WTC11 (cell line): ENCODE measurements around the gene PARP4. TPM values are rescaled to one million over a fixed set of nuclear protein-coding genes. Genes with fewer than 3 reads are reported as not detected.
"Not testable (repeated sequence)": the region's sequence is repeated elsewhere in the genome, so short reads cannot be mapped to it uniquely, and the experiment has no call there.

Experiments used
- ATAC-seq: fragments of 200-7000 bp; cut with Tn5 transposase; 2 replicates; pipeline ENCODE4 v1.10.0; 2021; ENCODE audit warnings: mild to moderate bottlenecking, moderate library complexity
- CTCF ChIA-PET: fragments of 300-600 bp; sonication (Branson Sonifier 250); formaldehyde crosslinking; loops from one replicate; lab custom pipeline; 2021; ENCODE audit warnings: antibody characterized with exemption; lab: Charles Lee
- POLR2A ChIA-PET: fragments of 350-600 bp; sonication (Branson Sonifier 250); formaldehyde crosslinking; loops from one replicate; lab custom pipeline; 2021; ENCODE audit warnings: antibody characterized with exemption; lab: Charles Lee
- DNase-seq: peaks from one replicate; pipeline ENCODE4 v3.0.0; 2021; ENCODE audit warnings: low spot score
- H3K27ac Mint-ChIP-seq: 2 replicates; pipeline ENCODE4 v1.8.0; 2021; ENCODE audit warnings: mixed read lengths
- H3K27me3 Mint-ChIP-seq: 2 replicates; pipeline ENCODE4 v1.8.0; 2021; ENCODE audit warnings: low read depth, mild to moderate bottlenecking, moderate library complexity, mixed read lengths
- H3K36me3 Mint-ChIP-seq: 2 replicates; pipeline ENCODE4 v1.8.0; 2021; ENCODE audit warnings: mixed read lengths
- H3K4me1 Mint-ChIP-seq: 2 replicates; pipeline ENCODE4 v1.8.0; 2022; ENCODE audit warnings: mixed read lengths
- H3K4me3 Mint-ChIP-seq: 2 replicates; pipeline ENCODE4 v1.8.0; 2021; ENCODE audit warnings: mild to moderate bottlenecking, moderate library complexity, mixed read lengths
- H3K9me3 Mint-ChIP-seq: 2 replicates; pipeline ENCODE4 v1.8.0; 2021; ENCODE audit warnings: mixed read lengths
- JUN ChIP-seq: sonication (generic); formaldehyde crosslinking; IDR thresholded peaks from 2 replicates; pipeline ENCODE4 v1.8.0; 2023; ENCODE audit warnings: mild to moderate bottlenecking, missing genetic modification reagents
- KAT7 ChIP-seq: sonication (generic); formaldehyde crosslinking; IDR thresholded peaks from 2 replicates; pipeline ENCODE4 v1.8.1; 2023; ENCODE audit warnings: missing genetic modification reagents, mild to moderate bottlenecking, borderline replicate concordance
- MXD4 ChIP-seq: fragments of 250-450 bp; sonication (Bioruptor Pico); IDR thresholded peaks from 2 replicates; pipeline ENCODE4 v1.8.0; 2021; ENCODE audit warnings: mild to moderate bottlenecking, moderate library complexity, borderline replicate concordance
- NFYB ChIP-seq: sonication (generic); formaldehyde crosslinking; conservative IDR thresholded peaks from 2 replicates; pipeline ENCODE4 v1.8.0; 2022; ENCODE audit warnings: low read depth, missing genetic modification reagents
- OVOL2 ChIP-seq: fragments of 250-450 bp; sonication (Bioruptor Pico); IDR thresholded peaks from 2 replicates; pipeline ENCODE4 v1.9.0; 2021; ENCODE audit warnings: mild to moderate bottlenecking, borderline replicate concordance
- RELA ChIP-seq: sonication (generic); formaldehyde crosslinking; IDR thresholded peaks from 2 replicates; pipeline ENCODE4 v1.8.1; 2022; ENCODE audit warnings: missing genetic modification reagents, mild to moderate bottlenecking, borderline replicate concordance
- SP1 ChIP-seq: sonication (generic); formaldehyde crosslinking; conservative IDR thresholded peaks from 2 replicates; pipeline ENCODE4 v1.8.1; 2022; ENCODE audit warnings: missing genetic modification reagents
- TCF7 ChIP-seq: sonication (generic); formaldehyde crosslinking; IDR thresholded peaks from 2 replicates; pipeline ENCODE4 v1.8.0; 2022; ENCODE audit warnings: mild to moderate bottlenecking, low read depth, missing genetic modification reagents, moderate library complexity
- ZNF138 ChIP-seq: sonication (generic); formaldehyde crosslinking; conservative IDR thresholded peaks from 2 replicates; pipeline ENCODE4 v1.8.1; 2022; ENCODE audit warnings: mild to moderate bottlenecking, moderate library complexity, missing genetic modification reagents
- total RNA-seq: library from RNA; stranded (reverse); gene quantifications from 3 replicates; pipeline ENCODE4 v1.2.3, GENCODE V29; 2021
- TF ChIP-seq, protein P1 (sequence below): sonication (generic); formaldehyde crosslinking; IDR thresholded peaks from 2 replicates; pipeline ENCODE4 v1.8.1; 2022; ENCODE audit warnings: mild to moderate bottlenecking, moderate library complexity, missing genetic modification reagents
- TF ChIP-seq, protein P2 (sequence below): fragments of 250-450 bp; sonication (Bioruptor Pico); IDR thresholded peaks from 2 replicates; pipeline ENCODE4 v2.1.2; 2022; ENCODE audit warnings: mild to moderate bottlenecking, moderate library complexity
- TF ChIP-seq, protein P3 (sequence below): fragments of 250-450 bp; sonication (Bioruptor Pico); IDR thresholded peaks from 2 replicates; pipeline ENCODE4 v1.9.0; 2021; ENCODE audit warnings: mild to moderate bottlenecking
- TF ChIP-seq, protein P4 (sequence below): sonication (generic); formaldehyde crosslinking; IDR thresholded peaks from 2 replicates; pipeline ENCODE4 v1.8.1; 2023; ENCODE audit warnings: mild to moderate bottlenecking, missing genetic modification reagents
- TF ChIP-seq, protein P5 (sequence below): sonication (generic); formaldehyde crosslinking; IDR thresholded peaks from 2 replicates; pipeline ENCODE4 v1.8.1; 2023; ENCODE audit warnings: mild to moderate bottlenecking, moderate library complexity, missing genetic modification reagents

PARP4 gene
- total RNA-seq, 1 experiment from 2014 or later = 30.7 TPM

DNA sequence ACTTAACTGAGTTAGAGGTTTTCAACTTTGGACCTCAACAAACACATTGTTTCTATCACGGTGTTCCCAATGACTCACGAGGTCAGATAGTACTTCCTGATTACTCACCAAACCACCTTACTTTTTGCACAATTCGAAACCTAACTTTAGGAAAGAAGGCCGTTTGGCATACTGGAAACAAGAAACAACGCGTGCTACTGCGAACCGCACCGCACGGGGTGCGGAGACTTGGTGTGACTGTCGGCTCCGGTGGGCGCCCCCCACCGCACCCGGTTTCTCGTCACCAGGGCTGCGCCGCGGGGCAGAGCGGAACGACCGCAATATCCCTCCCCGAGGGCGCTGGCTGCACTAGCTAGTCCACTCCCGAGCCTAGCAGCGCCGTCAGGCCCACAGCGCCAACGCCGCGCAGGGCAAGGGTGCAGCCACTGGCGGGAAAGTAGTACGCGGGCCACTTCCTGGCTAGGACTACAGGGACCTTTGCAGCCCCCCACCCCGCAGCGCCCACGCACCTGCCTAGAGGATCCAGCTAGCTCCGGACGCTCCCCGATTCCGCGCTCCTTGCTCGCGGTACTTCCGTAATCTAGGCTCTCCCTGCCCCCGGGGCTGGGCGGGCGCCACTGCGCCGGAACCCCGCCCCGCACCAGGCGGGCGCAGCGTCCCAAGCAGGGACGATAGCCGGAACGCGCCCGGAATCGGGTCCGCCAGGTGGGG, at the start of gene PARP4 (continued):
- no peak for TF ChIP-seq MXD4 (CRISPR knock-in tag)
- TF ChIP-seq, protein P1, sequence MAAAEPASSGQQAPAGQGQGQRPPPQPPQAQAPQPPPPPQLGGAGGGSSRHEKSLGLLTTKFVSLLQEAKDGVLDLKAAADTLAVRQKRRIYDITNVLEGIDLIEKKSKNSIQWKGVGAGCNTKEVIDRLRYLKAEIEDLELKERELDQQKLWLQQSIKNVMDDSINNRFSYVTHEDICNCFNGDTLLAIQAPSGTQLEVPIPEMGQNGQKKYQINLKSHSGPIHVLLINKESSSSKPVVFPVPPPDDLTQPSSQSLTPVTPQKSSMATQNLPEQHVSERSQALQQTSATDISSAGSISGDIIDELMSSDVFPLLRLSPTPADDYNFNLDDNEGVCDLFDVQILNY = peak; percentile 89; the same call in 1 of the 2 replicates
- TF ChIP-seq, protein P2, sequence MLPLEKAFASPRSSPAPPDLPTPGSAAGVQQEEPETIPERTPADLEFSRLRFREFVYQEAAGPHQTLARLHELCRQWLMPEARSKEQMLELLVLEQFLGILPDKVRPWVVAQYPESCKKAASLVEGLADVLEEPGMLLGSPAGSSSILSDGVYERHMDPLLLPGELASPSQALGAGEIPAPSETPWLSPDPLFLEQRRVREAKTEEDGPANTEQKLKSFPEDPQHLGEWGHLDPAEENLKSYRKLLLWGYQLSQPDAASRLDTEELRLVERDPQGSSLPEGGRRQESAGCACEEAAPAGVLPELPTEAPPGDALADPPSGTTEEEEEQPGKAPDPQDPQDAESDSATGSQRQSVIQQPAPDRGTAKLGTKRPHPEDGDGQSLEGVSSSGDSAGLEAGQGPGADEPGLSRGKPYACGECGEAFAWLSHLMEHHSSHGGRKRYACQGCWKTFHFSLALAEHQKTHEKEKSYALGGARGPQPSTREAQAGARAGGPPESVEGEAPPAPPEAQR (CRISPR knock-in tag) = no peak
- TF ChIP-seq, protein P3, sequence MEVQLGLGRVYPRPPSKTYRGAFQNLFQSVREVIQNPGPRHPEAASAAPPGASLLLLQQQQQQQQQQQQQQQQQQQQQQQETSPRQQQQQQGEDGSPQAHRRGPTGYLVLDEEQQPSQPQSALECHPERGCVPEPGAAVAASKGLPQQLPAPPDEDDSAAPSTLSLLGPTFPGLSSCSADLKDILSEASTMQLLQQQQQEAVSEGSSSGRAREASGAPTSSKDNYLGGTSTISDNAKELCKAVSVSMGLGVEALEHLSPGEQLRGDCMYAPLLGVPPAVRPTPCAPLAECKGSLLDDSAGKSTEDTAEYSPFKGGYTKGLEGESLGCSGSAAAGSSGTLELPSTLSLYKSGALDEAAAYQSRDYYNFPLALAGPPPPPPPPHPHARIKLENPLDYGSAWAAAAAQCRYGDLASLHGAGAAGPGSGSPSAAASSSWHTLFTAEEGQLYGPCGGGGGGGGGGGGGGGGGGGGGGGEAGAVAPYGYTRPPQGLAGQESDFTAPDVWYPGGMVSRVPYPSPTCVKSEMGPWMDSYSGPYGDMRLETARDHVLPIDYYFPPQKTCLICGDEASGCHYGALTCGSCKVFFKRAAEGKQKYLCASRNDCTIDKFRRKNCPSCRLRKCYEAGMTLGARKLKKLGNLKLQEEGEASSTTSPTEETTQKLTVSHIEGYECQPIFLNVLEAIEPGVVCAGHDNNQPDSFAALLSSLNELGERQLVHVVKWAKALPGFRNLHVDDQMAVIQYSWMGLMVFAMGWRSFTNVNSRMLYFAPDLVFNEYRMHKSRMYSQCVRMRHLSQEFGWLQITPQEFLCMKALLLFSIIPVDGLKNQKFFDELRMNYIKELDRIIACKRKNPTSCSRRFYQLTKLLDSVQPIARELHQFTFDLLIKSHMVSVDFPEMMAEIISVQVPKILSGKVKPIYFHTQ (CRISPR knock-in tag) = no peak
- TF ChIP-seq KAT7 (CRISPR knock-in tag) = peak; percentile 84; the same call in 1 of the 2 replicates
- peak; percentile 41; the same call in 1 of the 2 replicates for TF ChIP-seq RELA (CRISPR knock-in tag)
- no peak for TF ChIP-seq ZNF138 (CRISPR knock-in tag)
- TF ChIP-seq OVOL2 (CRISPR knock-in tag) = no peak
- TF ChIP-seq TCF7 (CRISPR knock-in tag) = 0 out of 2 replicates have a peak, but pooled peaks have one; percentile 57
- 0 out of 2 replicates have a peak, but pooled peaks have one; percentile 19 for TF ChIP-seq NFYB (CRISPR knock-in tag)
- TF ChIP-seq, protein P4, sequence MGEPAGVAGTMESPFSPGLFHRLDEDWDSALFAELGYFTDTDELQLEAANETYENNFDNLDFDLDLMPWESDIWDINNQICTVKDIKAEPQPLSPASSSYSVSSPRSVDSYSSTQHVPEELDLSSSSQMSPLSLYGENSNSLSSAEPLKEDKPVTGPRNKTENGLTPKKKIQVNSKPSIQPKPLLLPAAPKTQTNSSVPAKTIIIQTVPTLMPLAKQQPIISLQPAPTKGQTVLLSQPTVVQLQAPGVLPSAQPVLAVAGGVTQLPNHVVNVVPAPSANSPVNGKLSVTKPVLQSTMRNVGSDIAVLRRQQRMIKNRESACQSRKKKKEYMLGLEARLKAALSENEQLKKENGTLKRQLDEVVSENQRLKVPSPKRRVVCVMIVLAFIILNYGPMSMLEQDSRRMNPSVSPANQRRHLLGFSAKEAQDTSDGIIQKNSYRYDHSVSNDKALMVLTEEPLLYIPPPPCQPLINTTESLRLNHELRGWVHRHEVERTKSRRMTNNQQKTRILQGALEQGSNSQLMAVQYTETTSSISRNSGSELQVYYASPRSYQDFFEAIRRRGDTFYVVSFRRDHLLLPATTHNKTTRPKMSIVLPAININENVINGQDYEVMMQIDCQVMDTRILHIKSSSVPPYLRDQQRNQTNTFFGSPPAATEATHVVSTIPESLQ = no peak
- TF ChIP-seq, protein P5, sequence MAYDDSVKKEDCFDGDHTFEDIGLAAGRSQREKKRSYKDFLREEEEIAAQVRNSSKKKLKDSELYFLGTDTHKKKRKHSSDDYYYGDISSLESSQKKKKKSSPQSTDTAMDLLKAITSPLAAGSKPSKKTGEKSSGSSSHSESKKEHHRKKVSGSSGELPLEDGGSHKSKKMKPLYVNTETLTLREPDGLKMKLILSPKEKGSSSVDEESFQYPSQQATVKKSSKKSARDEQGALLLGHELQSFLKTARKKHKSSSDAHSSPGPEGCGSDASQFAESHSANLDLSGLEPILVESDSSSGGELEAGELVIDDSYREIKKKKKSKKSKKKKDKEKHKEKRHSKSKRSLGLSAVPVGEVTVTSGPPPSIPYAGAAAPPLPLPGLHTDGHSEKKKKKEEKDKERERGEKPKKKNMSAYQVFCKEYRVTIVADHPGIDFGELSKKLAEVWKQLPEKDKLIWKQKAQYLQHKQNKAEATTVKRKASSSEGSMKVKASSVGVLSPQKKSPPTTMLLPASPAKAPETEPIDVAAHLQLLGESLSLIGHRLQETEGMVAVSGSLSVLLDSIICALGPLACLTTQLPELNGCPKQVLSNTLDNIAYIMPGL (CRISPR knock-in tag) = peak; percentile 83
- 0 out of 2 replicates have a peak, but pooled peaks have one; percentile 37 for TF ChIP-seq JUN (CRISPR knock-in tag)
- TF ChIP-seq SP1 = peak; percentile 59; the same call in 1 of the 2 replicates

DNA sequence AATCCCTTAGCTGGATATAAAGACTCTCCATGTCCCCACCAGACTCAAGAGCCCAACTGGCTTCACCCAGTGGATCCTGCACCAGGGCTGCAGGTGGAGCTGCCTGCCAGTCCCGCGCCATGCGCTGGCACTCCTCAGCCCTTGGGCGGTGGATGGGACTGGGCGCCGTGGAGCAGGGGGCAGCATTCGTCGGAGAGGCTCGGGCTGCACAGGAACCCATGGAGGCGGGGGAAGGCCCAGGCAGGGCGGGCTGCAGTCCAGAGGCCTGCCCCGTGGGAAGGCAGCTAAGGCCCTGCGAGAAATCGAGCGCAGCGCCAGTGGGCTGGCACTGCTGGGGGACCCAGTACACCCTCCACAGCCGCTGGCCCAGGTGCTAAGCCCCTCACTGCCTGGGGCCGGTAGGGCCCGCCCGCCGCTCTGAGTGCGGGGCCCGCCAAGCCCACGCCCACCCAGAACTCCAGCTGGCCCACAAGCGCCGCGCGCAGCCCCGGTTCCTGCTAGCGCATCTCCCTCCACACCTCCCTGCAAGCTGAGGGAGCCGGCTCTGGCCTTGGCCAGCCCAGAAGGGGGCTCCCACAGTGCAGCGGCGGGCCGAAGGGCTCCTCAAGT, 48.1 kb upstream of the PARP4 start:
- H3K4me3 Mint-ChIP-seq, POLR2A ChIA-PET, CTCF ChIA-PET, H3K27ac Mint-ChIP-seq, H3K27me3 Mint-ChIP-seq, ATAC-seq, H3K4me1 Mint-ChIP-seq, DNase-seq: not testable (repeated sequence)
- Mint-ChIP-seq H3K9me3 (peaks cover 18% of the 10 kb centered on the region), H3K36me3 (peaks cover 15% of the 10 kb centered on the region)

DNA sequence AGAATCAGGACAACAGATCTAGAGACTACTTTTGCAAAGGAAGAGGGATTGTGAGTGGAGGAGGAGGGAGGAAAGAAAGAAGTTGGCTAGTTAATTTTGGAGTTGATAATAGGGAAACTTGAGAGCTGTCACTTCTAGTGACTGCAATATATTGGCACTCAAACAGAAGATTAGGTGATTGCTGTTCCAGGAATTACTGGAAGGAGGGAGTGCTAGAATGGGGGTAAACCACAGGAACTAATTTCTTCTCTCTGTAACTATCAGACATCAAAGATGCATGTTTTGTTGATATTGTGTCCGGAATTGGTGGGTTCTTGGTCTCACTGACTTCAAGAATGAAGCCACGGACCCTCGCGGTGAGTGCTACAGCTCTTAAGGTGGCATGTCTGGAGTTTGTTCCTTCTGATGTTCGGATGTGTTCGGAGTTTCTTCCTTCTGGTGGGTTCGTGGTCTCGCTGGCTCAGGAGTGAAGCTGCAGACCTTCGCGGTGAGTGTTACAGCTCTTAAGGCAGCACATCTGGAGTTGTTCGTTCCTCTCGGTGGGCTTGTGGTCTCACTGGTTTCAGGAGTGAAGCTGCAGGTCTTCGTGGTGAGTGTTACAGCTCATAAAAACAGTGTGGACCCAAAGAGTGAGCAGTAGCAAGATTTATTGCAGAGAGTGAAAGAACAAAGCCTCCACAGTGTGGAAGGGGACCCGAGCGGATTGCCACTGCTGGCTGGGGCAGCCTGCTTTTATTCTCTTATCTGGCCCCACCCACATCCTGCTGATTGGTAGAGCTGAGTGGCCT, 47.0 kb upstream of the PARP4 start:
- H3K27me3 Mint-ChIP-seq, POLR2A ChIA-PET, H3K4me3 Mint-ChIP-seq, H3K4me1 Mint-ChIP-seq, ATAC-seq, CTCF ChIA-PET, H3K27ac Mint-ChIP-seq, DNase-seq: not testable (repeated sequence)
- peaks cover 19% of the 10 kb centered on the region for H3K36me3 Mint-ChIP-seq
- H3K9me3 Mint-ChIP-seq = peaks cover 21% of the 10 kb centered on the region
